Measurements from ENCODE around the gene CD59.

- TF ChIP-seq CTCF (IDR thresholded peaks at IDR 0.05; ENCODE audit: low read length), result no peak
- no peak for TF ChIP-seq EZH2 (IDR thresholded peaks at IDR 0.05; ENCODE audit: borderline replicate concordance, low read length)
Observed at GRCh38 chr11:33706966-33707365, 29.3 kb downstream of the CD59 start.
